ENCODE data around the gene FBXO5. TPM values are rescaled to one million over a fixed set of nuclear protein-coding genes. Genes with fewer than 3 reads are reported as not detected.

FBXO5 gene
- polyA plus RNA-seq, 1 of the 3 experiments (the other 2 are of a cell fraction): 12.5 TPM

GRCh38 chr6:152942319-152942869 lies 40.4 kb downstream of the FBXO5 start:
- WGBS (ENCODE audit: low lambda C conversion rate): 45% methylated on average over 1 of the region's 1 CpG
- Histone ChIP-seq H3K9ac (no peak overlapping the region), H3K9me2 (no peaks in the 10 kb centered on the region), H3K4me2 (no peak overlapping the region), H3K27ac (ENCODE audit: low read depth in 2 of 2, low read length in 1 of 2) (no peak overlapping the region), H3K79me2 (ENCODE audit: insufficient read depth) (no peaks in the 10 kb centered on the region), H3K4me1 (ENCODE audit: control insufficient read depth in 1 of 2, insufficient read depth in 2 of 2, low read depth in 1 of 2, low read length in 1 of 2) (no peaks in the 10 kb centered on the region; a peak in 1 of 4 replicates), H4K20me1 (ENCODE audit: insufficient read depth) (no peaks in the 10 kb centered on the region), H3F3A (replicated peaks; ENCODE audit: insufficient read depth) (no peaks in the 10 kb centered on the region), H3K27me3 (ENCODE audit: insufficient read depth) (no peaks in the 10 kb centered on the region), H3K36me3 (replicated peaks in 1 of 2; ENCODE audit: control insufficient read depth in 1 of 2, insufficient read depth in 2 of 2, low read length in 1 of 2) (no peaks in the 10 kb centered on the region), H3K4me3 (ENCODE audit: low read depth in 2 of 2, low read length in 1 of 2) (no peak overlapping the region), H3K9me3 (no peaks in the 10 kb centered on the region; the same call in 1 of the 2 replicates), H2AFZ (ENCODE audit: low read depth) (no peak overlapping the region)
- ChIA-PET CTCF (interaction anchor here (0.7 to 1.8 kb wide), 6 partner anchors 16 to 194 kb away, joined by 3 to 7 read pairs (median 3); no protein-coding TSS in a partner anchor), POLR2A (no interaction called here)
- TF ChIP-seq, protein P1, sequence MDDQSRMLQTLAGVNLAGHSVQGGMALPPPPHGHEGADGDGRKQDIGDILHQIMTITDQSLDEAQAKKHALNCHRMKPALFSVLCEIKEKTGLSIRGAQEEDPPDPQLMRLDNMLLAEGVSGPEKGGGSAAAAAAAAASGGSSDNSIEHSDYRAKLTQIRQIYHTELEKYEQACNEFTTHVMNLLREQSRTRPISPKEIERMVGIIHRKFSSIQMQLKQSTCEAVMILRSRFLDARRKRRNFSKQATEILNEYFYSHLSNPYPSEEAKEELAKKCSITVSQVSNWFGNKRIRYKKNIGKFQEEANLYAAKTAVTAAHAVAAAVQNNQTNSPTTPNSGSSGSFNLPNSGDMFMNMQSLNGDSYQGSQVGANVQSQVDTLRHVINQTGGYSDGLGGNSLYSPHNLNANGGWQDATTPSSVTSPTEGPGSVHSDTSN (IDR thresholded peaks at IDR 0.05): no peak
- TF ChIP-seq RXRA (IDR thresholded peaks at IDR 0.05; ENCODE audit: borderline replicate concordance, low read depth) (no peak), RAD21 (IDR thresholded peaks at IDR 0.05; ENCODE audit: low read length) (no peak), IRF3 (IDR thresholded peaks at IDR 0.05; ENCODE audit: low read depth, low read length) (no peak), RCOR1 (IDR thresholded peaks at IDR 0.05; ENCODE audit: low read length) (no peak), MEF2A (IDR thresholded peaks at IDR 0.05; ENCODE audit: borderline replicate concordance, low read depth) (no peak), RFX5 (IDR thresholded peaks at IDR 0.05; ENCODE audit: low read length) (no peak), TEAD4 (IDR thresholded peaks at IDR 0.05; ENCODE audit: borderline replicate concordance, insufficient read depth) (no peak), FOSL2 (IDR thresholded peaks at IDR 0.05; ENCODE audit: borderline replicate concordance, low read depth) (no peak), CHD2 (IDR thresholded peaks at IDR 0.05; ENCODE audit: low read length, partially characterized antibody) (no peak)
- no peak for DNase-seq

GRCh38 chr6:152941746-152942145 lies 41.1 kb downstream of the FBXO5 start:
- no peak overlapping the region for H3K9ac ChIP-seq
- no peaks in the 10 kb centered on the region; a peak in 1 of 4 replicates for H3K4me1 ChIP-seq (ENCODE audit: control insufficient read depth in 1 of 2, insufficient read depth in 2 of 2, low read depth in 1 of 2, low read length in 1 of 2)

More at GRCh38 chr6:152941746-152942145, 41.1 kb downstream of the FBXO5 start:
- Histone ChIP-seq H3K4me3 (ENCODE audit: low read depth in 2 of 2, low read length in 1 of 2) (no peak overlapping the region), H3K9me2 (no peaks in the 10 kb centered on the region), H3F3A (replicated peaks; ENCODE audit: insufficient read depth) (no peaks in the 10 kb centered on the region), H2AFZ (ENCODE audit: low read depth) (no peak overlapping the region), H3K9me3 (no peaks in the 10 kb centered on the region; the same call in 1 of the 2 replicates), H4K20me1 (ENCODE audit: insufficient read depth) (no peaks in the 10 kb centered on the region), H3K4me2 (no peak overlapping the region), H3K27ac (ENCODE audit: low read depth in 2 of 2, low read length in 1 of 2) (no peak overlapping the region), H3K27me3 (ENCODE audit: insufficient read depth) (no peaks in the 10 kb centered on the region), H3K79me2 (ENCODE audit: insufficient read depth) (no peaks in the 10 kb centered on the region), H3K36me3 (replicated peaks in 1 of 2; ENCODE audit: control insufficient read depth in 1 of 2, insufficient read depth in 2 of 2, low read length in 1 of 2) (no peaks in the 10 kb centered on the region)
- ChIA-PET POLR2A (no interaction called here), CTCF (interaction anchor here (0.7 to 1.8 kb wide), 6 partner anchors 15 to 193 kb away, joined by 3 to 7 read pairs (median 4); no protein-coding TSS in a partner anchor)
- no peak for DNase-seq
- TF ChIP-seq REST (IDR thresholded peaks at IDR 0.05; ENCODE audit: low read depth, low read length) (no peak), TEAD4 (IDR thresholded peaks at IDR 0.05; ENCODE audit: borderline replicate concordance, insufficient read depth) (no peak), GABPA (IDR thresholded peaks at IDR 0.05; ENCODE audit: low read depth) (no peak), TCF12 (IDR thresholded peaks at IDR 0.05) (0 out of 2 replicates have a peak, but pooled peaks have one; percentile 5), MEF2A (IDR thresholded peaks at IDR 0.05; ENCODE audit: borderline replicate concordance, low read depth) (no peak), IRF3 (IDR thresholded peaks at IDR 0.05; ENCODE audit: low read depth, low read length) (no peak)
